ENCODE results near the gene PYGO2.
"Not testable (repeated sequence)": the region's sequence is repeated elsewhere in the genome, so short reads cannot be mapped to it uniquely, and the experiment has no call there.

The PYGO2 gene

GRCh38 chr1:154999571-155000410 is 38.2 kb upstream of the PYGO2 start:
- DNase-seq: peak; percentile 92

- DNase-seq: peak; percentile 94
Measured at GRCh38 chr1:154998818-154999570, 37.4 kb upstream of the PYGO2 start.

GRCh38 chr1:154998201-154998780 is 36.7 kb upstream of the PYGO2 start:
- DNase-seq: no peak

- no peak for DNase-seq
Measured at GRCh38 chr1:154996966-154997701, 35.6 kb upstream of the PYGO2 start.

- peak; percentile 89 for DNase-seq
Measured at GRCh38 chr1:154995301-154995983, 33.9 kb upstream of the PYGO2 start.

- DNase-seq: peak; percentile 74
Measured at GRCh38 chr1:154994591-154994990, 33.0 kb upstream of the PYGO2 start.

- peak; percentile 60 for DNase-seq
Measured at GRCh38 chr1:154994269-154994587, 32.6 kb upstream of the PYGO2 start.

- DNase-seq: peak; percentile 52
Measured at GRCh38 chr1:154993572-154994268, 32.1 kb upstream of the PYGO2 start, which contains the start of gene LENEP. Gene LENEP (plus strand): TSS chr1:154993586. CDS start chr1:154993608, 22 bp downstream.

GRCh38 chr1:154992721-154993571 is 31.4 kb upstream of the PYGO2 start:
- peak; percentile 75 for DNase-seq

GRCh38 chr1:154990276-154990675 is 28.7 kb upstream of the PYGO2 start:
- no peak for DNase-seq

GRCh38 chr1:154989195-154989860 is 27.7 kb upstream of the PYGO2 start:
- no peak for DNase-seq

- DNase-seq: peak; percentile 39
Measured at GRCh38 chr1:154988058-154988954, 26.7 kb upstream of the PYGO2 start.

- DNase-seq: no peak
Measured at GRCh38 chr1:154987326-154987725, 25.7 kb upstream of the PYGO2 start.

- not testable (repeated sequence) for DNase-seq
Measured at GRCh38 chr1:154986736-154987135, 25.2 kb upstream of the PYGO2 start.

- DNase-seq: peak; percentile 43
Measured at GRCh38 chr1:154983776-154984466, 22.3 kb upstream of the PYGO2 start.

- DNase-seq: peak; percentile 100
Measured at GRCh38 chr1:154982897-154983648, 21.5 kb upstream of the PYGO2 start, which contains the start of gene FLAD1. Gene FLAD1 (plus strand): TSS chr1:154983344. CDS start chr1:154983695, 351 bp downstream.

GRCh38 chr1:154982341-154982740 is 20.8 kb upstream of the PYGO2 start:
- peak; percentile 75 for DNase-seq

GRCh38 chr1:154978360-154978759 is 16.8 kb upstream of the PYGO2 start:
- DNase-seq: no peak
